Chondrocyte (in vitro differentiated cells): ENCODE results near the gene LONP1. TPM values are rescaled to one million over a fixed set of nuclear protein-coding genes. Genes with fewer than 3 reads are reported as not detected.
"Not testable (repeated sequence)": the region's sequence is repeated elsewhere in the genome, so short reads cannot be mapped to it uniquely, and the experiment has no call there.

Experiments used
- DNase-seq: peaks from one replicate; pipeline ENCODE4 v3.0.0; 2021; ENCODE audit warnings: mixed read lengths, low spot score
- H3K27ac Mint-ChIP-seq: one replicate; pipeline ENCODE4 v1.8.0; 2021; ENCODE audit warnings: mild to moderate bottlenecking, moderate library complexity, mixed read lengths; ENCODE audit not compliant: unreplicated experiment
- H3K27me3 Mint-ChIP-seq: 2 replicates; pipeline ENCODE4 v1.8.0; 2021; ENCODE audit warnings: low read depth, mixed read lengths
- H3K36me3 Mint-ChIP-seq: 2 replicates; pipeline ENCODE4 v1.8.0; 2021; ENCODE audit warnings: low read depth, mixed read lengths
- H3K4me1 Mint-ChIP-seq: 2 replicates; pipeline ENCODE4 v1.8.0; 2021; ENCODE audit warnings: low read depth, mild to moderate bottlenecking, mixed read lengths
- H3K4me3 Mint-ChIP-seq: one replicate; pipeline ENCODE4 v1.8.0; 2021; ENCODE audit warnings: mild to moderate bottlenecking, moderate library complexity, mixed read lengths; ENCODE audit not compliant: unreplicated experiment
- H3K9me3 Mint-ChIP-seq: 2 replicates; pipeline ENCODE4 v1.8.0; 2021; ENCODE audit warnings: low read depth, mixed read lengths
- total RNA-seq: library from RNA; stranded (reverse); gene quantifications from 3 replicates; pipeline ENCODE4 v1.2.1, GENCODE V29; 2021
- TF ChIP-seq, protein P1 (sequence below): fragments of 200-600 bp; sonication (generic); IDR thresholded peaks from 2 replicates; pipeline ENCODE4 v1.5.0; 2021; ENCODE audit warnings: antibody characterized with exemption, mild to moderate bottlenecking, moderate library complexity

The LONP1 gene
- total RNA-seq, 1 donor from 2014 or later, result 116 TPM

DNA sequence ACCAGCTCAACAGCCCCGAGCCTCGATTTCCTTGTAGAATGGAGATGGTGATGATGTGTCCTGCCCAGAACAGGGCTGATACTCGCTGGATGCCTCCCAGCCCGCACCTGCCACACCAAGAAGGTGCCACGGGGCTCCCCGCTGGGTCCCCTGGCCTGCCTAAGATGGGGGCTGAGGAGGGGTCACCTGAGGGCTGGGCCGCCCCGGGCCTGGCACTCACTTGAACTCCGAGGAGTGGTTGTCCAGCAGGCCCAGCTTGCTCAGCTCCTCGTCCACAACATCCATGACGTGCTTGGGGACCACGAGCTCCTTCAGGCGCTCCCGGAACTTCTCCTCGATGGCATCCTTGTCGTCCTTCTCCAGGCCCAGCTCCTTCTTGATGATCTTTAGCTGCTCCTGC is 14.4 kb downstream of the LONP1 start:
- Mint-ChIP-seq H3K4me1 (peaks cover 3% of the 10 kb centered on the region), H3K27ac (no peak overlapping the region), H3K36me3 (peaks cover 12% of the 10 kb centered on the region), H3K4me3 (no peak overlapping the region), H3K9me3 (no peaks in the 10 kb centered on the region), H3K27me3 (no peaks in the 10 kb centered on the region)
- no peak for DNase-seq
- TF ChIP-seq, protein P1, sequence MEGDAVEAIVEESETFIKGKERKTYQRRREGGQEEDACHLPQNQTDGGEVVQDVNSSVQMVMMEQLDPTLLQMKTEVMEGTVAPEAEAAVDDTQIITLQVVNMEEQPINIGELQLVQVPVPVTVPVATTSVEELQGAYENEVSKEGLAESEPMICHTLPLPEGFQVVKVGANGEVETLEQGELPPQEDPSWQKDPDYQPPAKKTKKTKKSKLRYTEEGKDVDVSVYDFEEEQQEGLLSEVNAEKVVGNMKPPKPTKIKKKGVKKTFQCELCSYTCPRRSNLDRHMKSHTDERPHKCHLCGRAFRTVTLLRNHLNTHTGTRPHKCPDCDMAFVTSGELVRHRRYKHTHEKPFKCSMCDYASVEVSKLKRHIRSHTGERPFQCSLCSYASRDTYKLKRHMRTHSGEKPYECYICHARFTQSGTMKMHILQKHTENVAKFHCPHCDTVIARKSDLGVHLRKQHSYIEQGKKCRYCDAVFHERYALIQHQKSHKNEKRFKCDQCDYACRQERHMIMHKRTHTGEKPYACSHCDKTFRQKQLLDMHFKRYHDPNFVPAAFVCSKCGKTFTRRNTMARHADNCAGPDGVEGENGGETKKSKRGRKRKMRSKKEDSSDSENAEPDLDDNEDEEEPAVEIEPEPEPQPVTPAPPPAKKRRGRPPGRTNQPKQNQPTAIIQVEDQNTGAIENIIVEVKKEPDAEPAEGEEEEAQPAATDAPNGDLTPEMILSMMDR, result no peak

DNA sequence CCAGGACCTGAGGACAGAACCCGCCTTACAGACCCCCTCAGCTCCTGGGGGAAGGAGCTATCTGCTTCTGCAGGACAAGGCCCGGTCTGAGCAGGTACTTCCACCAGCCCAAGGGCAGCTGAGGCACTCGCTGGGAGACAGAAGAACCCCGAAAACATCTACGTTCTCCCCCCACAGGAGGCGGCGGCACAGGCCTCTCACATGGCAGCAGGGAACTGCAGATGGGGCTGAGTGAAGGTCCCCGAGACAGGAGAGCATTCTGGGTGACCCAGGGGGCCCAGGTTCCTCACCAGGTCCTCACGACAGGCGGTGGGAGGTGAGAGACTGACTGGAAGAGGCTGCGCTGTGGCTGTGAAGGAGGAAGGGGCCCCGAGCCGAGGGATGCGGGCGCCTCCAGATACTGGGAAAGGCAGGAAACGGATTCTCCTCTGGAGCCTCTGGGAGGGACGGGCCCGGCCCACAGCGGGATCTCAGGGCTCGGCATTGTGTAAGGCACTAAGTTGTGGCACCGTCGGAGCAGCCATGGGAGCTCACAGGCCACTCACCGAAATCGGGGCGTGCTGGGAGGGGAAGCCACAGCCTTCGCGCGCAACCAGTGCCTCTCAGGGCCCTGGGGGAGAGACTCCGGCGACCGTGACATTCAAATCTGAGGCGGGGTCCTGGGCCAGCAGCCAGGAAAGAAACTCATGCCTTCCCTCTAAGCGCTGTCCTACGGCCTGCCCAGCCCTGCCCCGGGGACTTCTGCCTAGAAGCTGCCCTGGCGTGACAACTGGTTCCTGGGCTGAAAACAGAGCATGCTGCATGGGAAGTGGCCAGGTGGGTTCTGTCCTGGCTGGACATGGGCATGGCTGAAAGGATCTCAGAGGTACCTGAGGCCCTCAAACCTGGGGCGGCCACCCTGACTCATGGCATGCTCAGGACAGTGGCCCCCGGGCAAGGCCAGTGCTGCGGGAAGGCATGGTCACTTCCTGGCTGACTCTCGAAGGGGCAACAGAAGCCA is 15.8 kb downstream of the LONP1 start:
- H3K4me3 Mint-ChIP-seq, result no peak overlapping the region
- H3K27me3 Mint-ChIP-seq, result no peaks in the 10 kb centered on the region
- TF ChIP-seq, protein P1, result no peak
- no peak overlapping the region for H3K27ac Mint-ChIP-seq
- peaks cover 3% of the 10 kb centered on the region for H3K4me1 Mint-ChIP-seq
- H3K9me3 Mint-ChIP-seq, result no peaks in the 10 kb centered on the region
- H3K36me3 Mint-ChIP-seq, result peaks cover 13% of the 10 kb centered on the region
- no peak for DNase-seq

DNA sequence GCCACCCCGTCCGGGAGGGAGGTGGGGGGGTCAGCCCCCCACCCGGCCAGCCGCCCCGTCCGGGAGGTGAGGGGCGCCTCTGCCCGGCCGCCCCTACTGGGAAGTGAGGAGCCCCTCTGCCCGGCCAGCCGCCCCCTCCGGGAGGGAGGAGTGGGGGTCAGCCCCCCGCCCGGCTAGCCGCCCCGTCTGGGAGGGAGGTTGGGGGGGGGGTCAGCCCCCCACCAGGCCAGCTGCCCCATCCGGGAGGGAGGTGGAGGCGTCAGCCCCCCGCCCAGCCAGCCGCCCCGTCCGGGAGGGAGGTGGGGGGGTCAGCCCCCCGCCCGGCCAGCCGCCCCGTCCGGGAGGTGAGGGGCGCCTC is 17.9 kb downstream of the LONP1 start:
- H3K36me3 Mint-ChIP-seq, result peaks cover 17% of the 10 kb centered on the region
- not testable (repeated sequence) for DNase-seq, H3K27me3 Mint-ChIP-seq, H3K9me3 Mint-ChIP-seq, H3K4me3 Mint-ChIP-seq, H3K4me1 Mint-ChIP-seq, H3K27ac Mint-ChIP-seq

DNA sequence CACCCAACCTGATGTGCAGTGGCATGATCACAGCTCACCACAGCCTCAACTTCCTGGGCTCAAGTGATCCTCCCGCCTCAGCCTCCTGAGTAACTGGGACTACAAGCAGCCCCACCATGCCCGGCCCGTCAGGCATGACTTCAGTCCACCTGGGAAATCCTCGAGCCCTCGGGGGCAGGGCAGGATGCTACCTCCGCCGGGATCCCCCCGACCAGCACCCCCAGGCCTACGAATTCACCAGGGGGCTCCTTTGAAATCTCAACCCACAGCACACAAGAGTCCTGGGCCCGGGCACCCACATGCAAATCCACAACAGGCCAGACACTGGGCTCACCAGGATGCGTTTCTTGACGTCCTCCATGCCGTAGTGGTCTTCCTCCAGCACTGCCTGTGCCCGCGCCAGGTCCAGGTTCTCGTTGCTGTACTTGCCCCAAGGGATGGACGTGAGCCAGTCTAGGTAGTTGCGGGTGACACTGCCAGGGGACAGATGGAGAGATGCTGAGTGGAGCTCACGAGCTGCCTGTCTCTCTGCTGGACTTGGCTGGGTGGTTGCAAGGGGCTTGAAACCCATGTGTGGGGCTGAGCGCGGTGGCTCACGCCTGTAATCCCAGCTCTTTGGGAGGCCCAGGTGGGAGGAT is 19.4 kb downstream of the LONP1 start:
- peaks cover 21% of the 10 kb centered on the region for H3K36me3 Mint-ChIP-seq
- no peak overlapping the region for H3K27ac Mint-ChIP-seq
- no peak overlapping the region for H3K4me3 Mint-ChIP-seq

GRCh38 chr19:5698635-5699422 is 21.1 kb downstream of the LONP1 start:
- DNase-seq, result no peak
- H3K4me3 Mint-ChIP-seq, result no peak overlapping the region
- H3K4me1 Mint-ChIP-seq, result peaks cover 3% of the 10 kb centered on the region
- H3K27me3 Mint-ChIP-seq, result no peaks in the 10 kb centered on the region
- H3K27ac Mint-ChIP-seq, result no peak overlapping the region
- peaks cover 27% of the 10 kb centered on the region for H3K36me3 Mint-ChIP-seq
- TF ChIP-seq, protein P1, result no peak
- H3K9me3 Mint-ChIP-seq, result no peaks in the 10 kb centered on the region

More for the DNA sequence above, 19.4 kb downstream of the LONP1 start:
- TF ChIP-seq, protein P1, result no peak
- Mint-ChIP-seq H3K4me1 (peaks cover 3% of the 10 kb centered on the region), H3K9me3 (no peaks in the 10 kb centered on the region), H3K27me3 (no peaks in the 10 kb centered on the region)
- no peak for DNase-seq
